Left lobe of liver (tissue), 2 donors: Measurements from ENCODE around the gene ASTE1. TPM values are rescaled to one million over a fixed set of nuclear protein-coding genes. Genes with fewer than 3 reads are reported as not detected.
"Not testable (repeated sequence)": the region's sequence is repeated elsewhere in the genome, so short reads cannot be mapped to it uniquely, and the experiment has no call there.

ENCODE experiments used
- ATAC-seq: fragments of 200-7000 bp; cut with Tn5 transposase; one replicate; pipeline ENCODE4 v1.9.1; 2020; ENCODE audit warnings: mild to moderate bottlenecking, moderate library complexity
- DNase-seq: peaks from one replicate; pipeline ENCODE4 v3.0.0-alpha.2; 2020; ENCODE audit warnings: low spot score
- total RNA-seq: library from RNA; stranded (reverse); gene quantifications from one replicate; pipeline ENCODE4 v1.2.1, GENCODE V29; 2021
- donor health status: DM: no; HTN: no; CAD: no; lungs with moderate emphysema.
- donor health status: DM: no; HTN: yes; CAD: no.

The ASTE1 gene, protein sequence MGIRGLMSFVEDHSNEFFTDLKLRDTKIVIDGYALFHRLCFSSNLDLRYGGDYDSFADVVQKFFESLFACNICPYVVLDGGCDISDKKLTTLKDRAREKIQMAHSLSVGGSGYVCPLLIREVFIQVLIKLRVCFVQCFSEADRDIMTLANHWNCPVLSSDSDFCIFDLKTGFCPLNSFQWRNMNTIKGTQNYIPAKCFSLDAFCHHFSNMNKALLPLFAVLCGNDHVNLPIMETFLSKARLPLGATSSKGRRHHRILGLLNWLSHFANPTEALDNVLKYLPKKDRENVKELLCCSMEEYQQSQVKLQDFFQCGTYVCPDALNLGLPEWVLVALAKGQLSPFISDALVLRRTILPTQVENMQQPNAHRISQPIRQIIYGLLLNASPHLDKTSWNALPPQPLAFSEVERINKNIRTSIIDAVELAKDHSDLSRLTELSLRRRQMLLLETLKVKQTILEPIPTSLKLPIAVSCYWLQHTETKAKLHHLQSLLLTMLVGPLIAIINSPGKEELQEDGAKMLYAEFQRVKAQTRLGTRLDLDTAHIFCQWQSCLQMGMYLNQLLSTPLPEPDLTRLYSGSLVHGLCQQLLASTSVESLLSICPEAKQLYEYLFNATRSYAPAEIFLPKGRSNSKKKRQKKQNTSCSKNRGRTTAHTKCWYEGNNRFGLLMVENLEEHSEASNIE
- 4.5 TPM for total RNA-seq

DNA sequence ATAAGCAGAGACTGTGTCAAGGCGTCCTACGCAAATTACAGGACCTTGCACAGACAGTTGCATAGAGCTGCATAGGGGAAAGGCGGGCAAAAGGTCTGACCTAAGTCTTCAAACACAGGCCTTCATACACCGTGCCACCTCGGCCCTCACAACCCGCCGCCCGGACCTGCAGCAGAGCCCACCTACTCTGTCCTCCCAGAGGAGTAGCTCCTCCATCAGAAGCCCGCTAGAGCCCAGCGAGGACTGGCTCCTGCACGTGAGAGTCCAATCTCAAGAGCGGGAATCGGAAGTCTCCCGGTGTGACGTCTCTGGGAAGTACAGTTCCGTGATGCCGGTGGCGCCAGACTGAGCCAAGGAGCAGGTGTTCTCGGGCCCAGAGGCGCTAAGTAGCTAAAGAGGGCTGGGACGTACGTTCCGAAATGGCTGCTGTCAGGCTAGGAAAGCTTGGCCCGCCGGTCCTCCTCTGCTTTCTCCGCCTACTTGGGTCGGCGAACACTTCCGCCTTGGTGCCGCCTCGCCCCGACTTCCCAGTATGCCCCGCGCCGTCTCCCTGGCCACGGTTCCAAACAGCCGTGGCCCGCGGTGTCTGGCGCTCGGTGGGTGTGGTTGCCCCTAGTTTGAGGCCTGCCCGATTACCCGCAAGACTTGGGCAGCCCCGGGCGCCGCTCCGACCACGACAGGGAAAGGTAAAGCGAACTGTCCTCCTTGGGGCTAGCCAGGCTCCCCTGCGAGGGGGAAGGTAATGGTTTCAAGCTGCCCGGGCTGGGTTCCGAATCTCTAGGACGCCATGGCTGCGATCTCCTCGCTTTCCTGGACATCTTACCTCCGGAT, at the start of gene ASTE1, which contains the start of gene NEK11:
TSS of gene ASTE1 (minus strand) at position 505 of the 831 bp plus-strand sequence. CDS start 1,519 bp downstream, outside the sequence.
TSS of gene NEK11 (plus strand) at position 557 of the 831 bp plus-strand sequence. CDS start 2,832 bp downstream, outside the sequence.
- ATAC-seq (peak; percentile 98), DNase-seq (peak; percentile 92)

- no peak for DNase-seq
- ATAC-seq, result no peak
Measured at GRCh38 chr3:131075632-131076328, 49.2 kb upstream of the ASTE1 start.

- no peak for DNase-seq
- ATAC-seq, result peak; percentile 23
Measured at GRCh38 chr3:131072845-131073244, 46.2 kb upstream of the ASTE1 start.

DNA sequence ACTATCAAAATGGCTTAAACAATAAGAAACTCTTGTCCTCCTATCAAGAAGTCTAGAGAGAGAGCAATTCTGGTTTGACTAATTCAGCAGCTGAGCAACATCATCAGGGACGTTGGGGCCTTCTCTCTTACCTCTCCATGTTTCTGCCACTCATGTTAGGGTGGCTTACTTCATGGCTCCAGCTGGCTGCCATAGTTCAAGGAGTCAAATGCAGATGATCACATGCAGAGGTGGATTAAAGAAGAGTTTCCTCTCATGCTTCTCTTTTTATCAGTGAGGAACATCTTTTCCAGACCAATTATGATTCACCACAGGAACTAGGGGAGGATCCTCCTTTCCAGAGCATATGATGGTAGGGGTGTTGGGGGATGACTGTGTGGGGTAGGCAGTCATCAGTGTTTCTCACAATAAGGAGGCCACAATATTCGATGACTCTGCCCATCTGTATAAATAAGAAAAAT, 45.5 kb upstream of the ASTE1 start:
- DNase-seq (no peak), ATAC-seq (no peak)

DNA sequence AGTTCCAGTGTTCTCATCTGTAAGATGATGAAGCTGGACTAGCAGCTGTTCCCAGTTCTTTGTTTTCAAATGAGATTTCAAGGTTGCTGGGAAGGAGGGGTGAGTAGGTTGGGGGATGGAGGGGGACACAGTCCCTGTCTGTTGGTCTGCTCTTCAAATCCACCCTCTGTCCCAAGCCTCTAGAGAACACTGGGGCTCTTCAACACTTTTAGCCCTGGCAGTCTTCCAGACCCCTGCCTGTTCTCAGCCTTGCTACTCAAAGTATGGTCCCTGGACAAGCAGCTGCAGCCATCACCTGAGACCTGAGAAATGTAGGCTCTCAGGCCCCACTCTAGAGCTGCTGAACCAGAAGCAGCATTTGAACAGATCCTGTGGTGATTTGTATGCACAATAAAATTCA, 41.4 kb upstream of the ASTE1 start:
- ATAC-seq (no peak), DNase-seq (no peak)

GRCh38 chr3:131053043-131053859, 26.6 kb upstream of the ASTE1 start:
- no peak for DNase-seq
- ATAC-seq, result no peak

GRCh38 chr3:131050001-131050400, 23.4 kb upstream of the ASTE1 start:
- no peak for DNase-seq
- ATAC-seq, result no peak

DNA sequence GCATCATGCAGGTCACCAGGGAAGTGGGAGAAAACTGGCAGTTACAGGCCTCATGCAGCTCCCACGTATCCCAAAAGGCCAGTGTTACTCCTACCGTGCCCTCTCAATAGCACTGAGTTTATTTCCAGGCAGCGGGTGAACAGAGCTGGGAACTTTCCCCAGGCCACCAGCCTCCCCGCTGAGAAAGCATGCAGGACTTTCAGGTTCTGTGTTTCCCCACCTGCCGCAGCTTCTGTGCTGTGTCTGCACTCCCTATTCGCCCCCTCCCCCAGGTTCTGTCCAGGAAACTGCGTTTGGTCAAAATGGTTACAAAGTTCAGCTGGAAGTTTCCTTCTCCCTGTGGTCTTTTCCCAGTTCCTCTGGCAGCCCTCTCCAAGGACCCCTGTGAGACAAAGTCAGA, 21.4 kb upstream of the ASTE1 start:
- ATAC-seq, result no peak
- DNase-seq, result no peak

DNA sequence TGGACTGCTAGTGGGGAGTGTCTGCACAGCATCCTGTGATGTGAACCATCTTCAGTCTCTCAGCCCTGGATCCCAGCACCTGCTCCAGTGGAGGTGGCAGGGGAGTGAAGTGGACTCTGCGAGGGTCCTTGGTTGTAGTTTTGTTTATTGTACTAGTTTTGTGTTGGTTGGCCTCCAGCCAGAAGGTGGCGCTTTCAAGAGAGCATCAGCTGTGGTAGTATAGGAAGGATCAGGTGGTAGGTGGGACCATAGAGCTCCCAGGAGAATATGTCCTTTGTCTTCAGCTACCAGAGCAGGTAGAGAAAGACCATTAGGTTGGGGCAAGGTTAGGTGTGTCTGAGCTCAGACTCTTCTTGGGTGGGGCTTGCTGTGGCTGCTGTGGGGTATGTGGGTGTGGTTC, 21.0 kb upstream of the ASTE1 start:
- ATAC-seq, result no peak

GRCh38 chr3:131042271-131042985, 15.8 kb upstream of the ASTE1 start:
- not testable (repeated sequence) for DNase-seq, ATAC-seq

More for the DNA sequence above, 21.0 kb upstream of the ASTE1 start:
- no peak for DNase-seq

DNA sequence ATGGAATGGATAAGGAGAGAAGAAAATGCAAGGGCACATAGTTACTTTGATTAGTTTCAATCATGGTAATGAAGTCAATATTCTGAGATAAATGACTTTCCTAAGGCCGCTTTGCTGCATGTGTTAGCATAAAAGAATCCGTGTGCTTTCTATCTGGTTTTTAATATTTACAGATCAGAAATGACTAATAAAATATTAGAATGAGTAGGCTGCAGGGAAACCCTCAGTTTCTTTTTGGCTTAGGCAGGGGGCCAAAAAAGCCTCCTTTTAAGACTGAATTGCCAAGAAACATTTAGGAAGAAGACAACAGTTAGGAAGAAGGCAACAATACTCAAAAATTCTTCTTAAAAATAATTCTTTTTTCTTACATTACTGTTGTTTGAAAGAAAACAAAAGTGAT, 11.7 kb upstream of the ASTE1 start:
- no peak for ATAC-seq
- no peak for DNase-seq

- ATAC-seq (no peak), DNase-seq (no peak)
Measured at GRCh38 chr3:131036986-131037385, 10.4 kb upstream of the ASTE1 start.

- no peak for DNase-seq
- ATAC-seq, result no peak
Measured at GRCh38 chr3:131036200-131036816, 9.7 kb upstream of the ASTE1 start.

- DNase-seq (no peak), ATAC-seq (peak; percentile 73)
Measured at GRCh38 chr3:131033480-131034080, 7.0 kb upstream of the ASTE1 start.

- DNase-seq (no peak), ATAC-seq (no peak)
Measured at GRCh38 chr3:131031660-131032059, 5.0 kb upstream of the ASTE1 start.

DNA sequence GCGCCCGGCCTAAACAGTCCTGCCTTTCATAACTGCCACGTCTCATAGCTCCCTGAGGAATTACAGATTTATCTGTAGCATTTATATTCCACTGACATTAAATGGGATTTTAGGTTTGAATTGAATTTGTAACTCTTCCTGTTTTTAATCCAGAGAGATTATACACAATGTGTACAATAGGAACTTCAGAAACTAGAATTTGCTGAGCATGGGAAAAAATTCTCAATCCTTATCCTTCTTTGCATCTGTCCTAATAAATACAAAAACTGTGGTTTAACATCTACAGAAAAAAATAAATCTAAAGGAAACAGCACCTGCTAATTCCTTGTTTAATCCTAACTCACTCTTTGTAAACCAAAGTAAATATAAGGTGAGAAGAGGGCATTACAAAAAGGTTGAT, 2.2 kb upstream of the ASTE1 start:
- no peak for DNase-seq
- ATAC-seq, result no peak

GRCh38 chr3:131025539-131025938, 1.1 kb downstream of the ASTE1 start:
- ATAC-seq (no peak), DNase-seq (no peak)

DNA sequence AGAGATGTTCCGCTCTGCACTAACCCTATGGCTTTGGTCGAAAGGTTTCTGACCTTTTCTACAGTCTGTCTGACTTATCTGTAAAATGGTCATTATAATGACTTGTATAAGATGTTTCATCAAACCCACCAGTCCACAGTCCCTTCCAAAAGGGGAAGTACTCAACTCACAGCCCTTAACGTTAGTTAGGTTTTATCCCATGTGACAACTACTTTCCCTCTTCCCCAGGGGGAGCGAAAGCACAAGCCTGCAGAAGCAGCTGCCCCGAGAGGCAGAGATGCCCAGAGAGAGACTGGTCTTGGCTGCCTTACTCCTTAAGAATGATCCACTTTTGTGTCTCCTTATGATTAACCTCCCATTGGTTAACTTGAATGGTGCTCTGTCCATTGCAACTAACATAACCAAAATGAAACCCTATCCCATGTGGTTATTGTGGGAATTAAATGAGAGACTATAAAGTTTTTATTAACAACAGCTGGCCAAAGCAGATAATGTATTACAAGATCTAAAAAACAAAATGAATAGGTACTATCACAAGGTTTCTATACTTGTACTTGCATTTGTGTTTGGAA, 6.4 kb downstream of the ASTE1 start:
- no peak for ATAC-seq

More for the DNA sequence above, 6.4 kb downstream of the ASTE1 start:
- no peak for DNase-seq
